ENCODE measurements around the gene SGCA. TPM values are rescaled to one million over a fixed set of nuclear protein-coding genes. Genes with fewer than 3 reads are reported as not detected.

The SGCA gene
- total RNA-seq, 4 donors from 2014 or later, result 72.7 to 145 (median 82.8) TPM

- 76% methylated on average over 7 of the region's 11 CpGs for WGBS
- intact Hi-C loops (cut with DNase I), result no loop called here
- H3K9me3 ChIP-seq, result no peaks in the 10 kb centered on the region
- peaks cover 0 to 6% (median 2%) of the 10 kb centered on the region in 4 donors for H3K36me3 ChIP-seq
- H3K27me3 ChIP-seq, result no peaks in the 10 kb centered on the region
- DNase-seq (ENCODE audit: extremely low spot score), result no peak
- H3K27ac ChIP-seq (replicated peaks in 1 of 4), result peak overlapping the region in 1 of 4 donors; percentile 96
- peaks cover 36 to 75% (median 72%) of the 10 kb centered on the region in 4 donors for H3K4me1 ChIP-seq
- no peak overlapping the region for H3K4me3 ChIP-seq
- TF ChIP-seq POLR2A (IDR thresholded peaks at IDR 0.05; ENCODE audit: low read depth), result no peak
Measured at GRCh38 chr17:50163843-50164696, 1.7 kb upstream of the SGCA start.

- Histone ChIP-seq H3K27ac (replicated peaks in 1 of 4) (peak overlapping the region in 3 of 4 donors; percentile 87 to 96 (median 92)), H3K4me1 (peaks cover 37 to 80% (median 77%) of the 10 kb centered on the region in 4 donors), H3K9me3 (no peaks in the 10 kb centered on the region), H3K36me3 (peaks cover 0 to 6% (median 2%) of the 10 kb centered on the region in 4 donors), H3K27me3 (no peaks in the 10 kb centered on the region), H3K4me3 (no peak overlapping the region)
- intact Hi-C loops (cut with DNase I), result no loop called here
- WGBS, result 96% methylated on average over 2 of the region's 2 CpGs
- DNase-seq (ENCODE audit: extremely low spot score), result no peak
- no peak for TF ChIP-seq EP300 (IDR thresholded peaks at IDR 0.05)
Measured at GRCh38 chr17:50164697-50164988, 1.2 kb upstream of the SGCA start.

- WGBS, result 71% methylated on average over 5 of the region's 9 CpGs
- Histone ChIP-seq H3K4me3 (peak overlapping the region in 3 of 4 donors; percentile 52 to 59 (median 52)), H3K9me3 (no peaks in the 10 kb centered on the region), H3K4me1 (peaks cover 37 to 84% (median 81%) of the 10 kb centered on the region in 4 donors), H3K36me3 (peaks cover 0 to 10% (median 4%) of the 10 kb centered on the region in 4 donors), H3K27me3 (no peaks in the 10 kb centered on the region), H3K27ac (replicated peaks in 1 of 4) (peak overlapping the region; percentile 87 to 96 (median 90))
- DNase-seq (ENCODE audit: extremely low spot score), result no peak
- intact Hi-C loops (cut with DNase I), result no loop called here
- TF ChIP-seq POLR2A (IDR thresholded peaks at IDR 0.05; ENCODE audit: low read depth) (no peak), EP300 (IDR thresholded peaks at IDR 0.05) (no peak), POLR2AphosphoS5 (IDR thresholded peaks at IDR 0.05) (no peak), CTCF (IDR thresholded peaks at IDR 0.05) (no peak)
Measured at GRCh38 chr17:50165066-50165465, 739 bp upstream of the SGCA start.

- Histone ChIP-seq H3K9me3 (no peaks in the 10 kb centered on the region), H3K4me3 (peak overlapping the region; percentile 52 to 59 (median 55)), H3K36me3 (peaks cover 0 to 14% (median 6%) of the 10 kb centered on the region in 4 donors), H3K27ac (replicated peaks in 1 of 4) (peak overlapping the region; percentile 87 to 96 (median 90)), H3K27me3 (no peaks in the 10 kb centered on the region), H3K4me1 (peaks cover 37 to 83% (median 79%) of the 10 kb centered on the region in 4 donors)
- TF ChIP-seq CTCF (IDR thresholded peaks at IDR 0.05), result no peak
- no peak for TF ChIP-seq POLR2AphosphoS5 (IDR thresholded peaks at IDR 0.05)
- TF ChIP-seq POLR2A (IDR thresholded peaks at IDR 0.05; ENCODE audit: low read depth), result no peak
- no peak for TF ChIP-seq EP300 (IDR thresholded peaks at IDR 0.05)
- WGBS, result 55% methylated on average over 3 of the region's 3 CpGs
- DNase-seq (ENCODE audit: extremely low spot score), result no peak
- intact Hi-C loops (cut with DNase I), result no loop called here
Measured at GRCh38 chr17:50165466-50165865, 339 bp upstream of the SGCA start.

GRCh38 chr17:50166518-50167181, 845 bp downstream of the SGCA start:
- Histone ChIP-seq H3K4me1 (peaks cover 29 to 71% (median 68%) of the 10 kb centered on the region in 4 donors), H3K27ac (replicated peaks in 1 of 4) (peak overlapping the region; percentile 87 to 96 (median 90)), H3K36me3 (peaks cover 0 to 24% (median 12%) of the 10 kb centered on the region in 4 donors), H3K27me3 (no peaks in the 10 kb centered on the region), H3K9me3 (no peaks in the 10 kb centered on the region), H3K4me3 (peak overlapping the region; percentile 52 to 59 (median 55))
- intact Hi-C loops (cut with DNase I), result no loop called here
- TF ChIP-seq EP300 (IDR thresholded peaks at IDR 0.05) (no peak), POLR2A (IDR thresholded peaks at IDR 0.05; ENCODE audit: low read depth) (no peak), POLR2AphosphoS5 (IDR thresholded peaks at IDR 0.05) (no peak), CTCF (IDR thresholded peaks at IDR 0.05) (no peak)
- no peak for DNase-seq (ENCODE audit: extremely low spot score)
- WGBS, result 38% methylated on average over 7 of the region's 7 CpGs

Data from esophagus muscularis mucosa (tissue), 4 donors.